ENCODE results near the gene PROM2.

PROM2 gene

GRCh38 chr2:95281786-95282185 lies 7.5 kb downstream of the PROM2 start:
- Histone ChIP-seq H3K9me2 (replicated peaks; ENCODE audit: insufficient read depth, low read length) (no peaks in the 10 kb centered on the region), H3F3A (ENCODE audit: insufficient read depth) (no peaks in the 10 kb centered on the region), H3K27ac (ENCODE audit: low read depth, low read length) (no peak overlapping the region), H3K36me3 (ENCODE audit: low read length) (no peaks in the 10 kb centered on the region), H3K79me2 (ENCODE audit: insufficient read depth, low read length) (no peaks in the 10 kb centered on the region), H3K4me3 (ENCODE audit: insufficient read depth, low read length, poor library complexity, severe bottlenecking) (no peak overlapping the region), H3K4me2 (ENCODE audit: low read depth, low read length, poor library complexity, severe bottlenecking) (no peak overlapping the region), H3K9ac (ENCODE audit: low read length) (no peak overlapping the region), H2AFZ (ENCODE audit: low read depth, low read length, severe bottlenecking) (no peak overlapping the region), H3K27me3 (ENCODE audit: low read length) (no peaks in the 10 kb centered on the region), H4K20me1 (ENCODE audit: low read depth, low read length) (no peaks in the 10 kb centered on the region), H3K9me3 (ENCODE audit: insufficient read depth, low read length) (no peaks in the 10 kb centered on the region)
- TF ChIP-seq EZH2phosphoT487 (conservative IDR thresholded peaks at IDR 0.05; ENCODE audit: low read length) (no peak), CTCF (IDR thresholded peaks at IDR 0.05; ENCODE audit: insufficient read depth, low read length, poor library complexity, severe bottlenecking) (no peak)

- Histone ChIP-seq H3K9me2 (replicated peaks; ENCODE audit: insufficient read depth, low read length) (no peaks in the 10 kb centered on the region), H3K4me3 (ENCODE audit: insufficient read depth, low read length, poor library complexity, severe bottlenecking) (no peak overlapping the region), H4K20me1 (ENCODE audit: low read depth, low read length) (no peaks in the 10 kb centered on the region), H3K9me3 (ENCODE audit: insufficient read depth, low read length) (no peaks in the 10 kb centered on the region), H3K27me3 (ENCODE audit: low read length) (no peaks in the 10 kb centered on the region), H3K27ac (ENCODE audit: low read depth, low read length) (no peak overlapping the region), H2AFZ (ENCODE audit: low read depth, low read length, severe bottlenecking) (no peak overlapping the region), H3K9ac (ENCODE audit: low read length) (no peak overlapping the region), H3K79me2 (ENCODE audit: insufficient read depth, low read length) (no peaks in the 10 kb centered on the region), H3K4me2 (ENCODE audit: low read depth, low read length, poor library complexity, severe bottlenecking) (no peak overlapping the region), H3K36me3 (ENCODE audit: low read length) (no peaks in the 10 kb centered on the region), H3F3A (ENCODE audit: insufficient read depth) (no peaks in the 10 kb centered on the region)
- TF ChIP-seq EZH2phosphoT487 (conservative IDR thresholded peaks at IDR 0.05; ENCODE audit: low read length) = no peak
- no peak for TF ChIP-seq CTCF (IDR thresholded peaks at IDR 0.05; ENCODE audit: insufficient read depth, low read length, poor library complexity, severe bottlenecking)
These were observed 8.2 kb downstream of the PROM2 start for GRCh38 chr2:95282458-95282857.

GRCh38 chr2:95283562-95283961 lies 9.3 kb downstream of the PROM2 start:
- no peak overlapping the region for H2AFZ ChIP-seq (ENCODE audit: low read depth, low read length, severe bottlenecking)
- no peak overlapping the region for H3K4me2 ChIP-seq (ENCODE audit: low read depth, low read length, poor library complexity, severe bottlenecking)
- no peak for TF ChIP-seq EZH2phosphoT487 (conservative IDR thresholded peaks at IDR 0.05; ENCODE audit: low read length)
- no peaks in the 10 kb centered on the region for H3K9me2 ChIP-seq (replicated peaks; ENCODE audit: insufficient read depth, low read length)
- H3K27ac ChIP-seq (ENCODE audit: low read depth, low read length) = no peak overlapping the region
- no peaks in the 10 kb centered on the region for H3K36me3 ChIP-seq (ENCODE audit: low read length)
- H3K9ac ChIP-seq (ENCODE audit: low read length) = no peak overlapping the region
- no peaks in the 10 kb centered on the region for H4K20me1 ChIP-seq (ENCODE audit: low read depth, low read length)
- no peak overlapping the region for H3K4me3 ChIP-seq (ENCODE audit: insufficient read depth, low read length, poor library complexity, severe bottlenecking)
- no peaks in the 10 kb centered on the region for H3K27me3 ChIP-seq (ENCODE audit: low read length)
- H3K9me3 ChIP-seq (ENCODE audit: insufficient read depth, low read length) = no peaks in the 10 kb centered on the region
- H3K79me2 ChIP-seq (ENCODE audit: insufficient read depth, low read length) = no peaks in the 10 kb centered on the region
- no peaks in the 10 kb centered on the region for H3F3A ChIP-seq (ENCODE audit: insufficient read depth)

- Histone ChIP-seq H4K20me1 (ENCODE audit: low read depth, low read length) (no peaks in the 10 kb centered on the region), H3K9me3 (ENCODE audit: insufficient read depth, low read length) (no peaks in the 10 kb centered on the region), H3F3A (ENCODE audit: insufficient read depth) (no peaks in the 10 kb centered on the region), H2AFZ (ENCODE audit: low read depth, low read length, severe bottlenecking) (no peak overlapping the region), H3K4me2 (ENCODE audit: low read depth, low read length, poor library complexity, severe bottlenecking) (no peak overlapping the region), H3K4me3 (ENCODE audit: insufficient read depth, low read length, poor library complexity, severe bottlenecking) (no peak overlapping the region), H3K27ac (ENCODE audit: low read depth, low read length) (no peak overlapping the region), H3K9ac (ENCODE audit: low read length) (no peak overlapping the region), H3K9me2 (replicated peaks; ENCODE audit: insufficient read depth, low read length) (no peaks in the 10 kb centered on the region), H3K27me3 (ENCODE audit: low read length) (no peaks in the 10 kb centered on the region), H3K79me2 (ENCODE audit: insufficient read depth, low read length) (no peaks in the 10 kb centered on the region), H3K36me3 (ENCODE audit: low read length) (no peaks in the 10 kb centered on the region)
- TF ChIP-seq EZH2phosphoT487 (conservative IDR thresholded peaks at IDR 0.05; ENCODE audit: low read length) = no peak
- no peak for TF ChIP-seq CTCF (IDR thresholded peaks at IDR 0.05; ENCODE audit: insufficient read depth, low read length, poor library complexity, severe bottlenecking)
These were observed 10.8 kb downstream of the PROM2 start for GRCh38 chr2:95284886-95285541.

All from SU-DHL-6 (cell line).